NCI-H2107 treated with DMSO at 0.1 percent for 48 hours (cell line): Measurements from ENCODE around the gene TNC.

Source experiments
- DNase-seq: peaks from one replicate; lab custom pipeline; 2025; ENCODE audit not compliant: unreplicated experiment; lab: John Stamatoyannopoulos, UW

The TNC gene

GRCh38 chr9:115015018-115015635, 102.8 kb downstream of the TNC start:
- peak; percentile 9 for DNase-seq

DNA sequence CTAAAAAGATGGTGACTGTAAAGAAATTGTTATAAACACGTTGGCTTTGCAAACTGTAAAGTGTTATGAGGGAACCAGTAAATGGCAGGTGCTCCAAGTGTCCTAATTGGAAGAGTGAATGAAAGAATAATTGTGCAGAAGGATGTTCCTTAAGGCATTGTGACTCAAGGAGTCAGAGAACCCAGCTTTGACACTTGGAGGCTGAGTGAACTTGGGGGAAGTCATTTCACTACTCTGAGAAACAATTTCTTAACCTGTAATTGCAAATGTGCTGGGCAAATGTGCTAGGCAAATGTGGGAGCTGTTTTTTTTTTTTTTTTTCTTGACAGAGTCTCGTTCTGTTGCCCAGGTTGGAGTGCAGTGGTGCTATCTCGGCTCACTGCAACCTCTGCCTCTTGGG, 103.5 kb downstream of the TNC start:
- no peak for DNase-seq

- peak; percentile 70 for DNase-seq
Measured at GRCh38 chr9:115013998-115014397, 104.0 kb downstream of the TNC start.

GRCh38 chr9:115012486-115012885, 105.5 kb downstream of the TNC start:
- no peak for DNase-seq

- no peak for DNase-seq
Measured at GRCh38 chr9:115010874-115011273, 107.1 kb downstream of the TNC start.

- no peak for DNase-seq
Measured at GRCh38 chr9:115008536-115009270, 109.3 kb downstream of the TNC start.

DNA sequence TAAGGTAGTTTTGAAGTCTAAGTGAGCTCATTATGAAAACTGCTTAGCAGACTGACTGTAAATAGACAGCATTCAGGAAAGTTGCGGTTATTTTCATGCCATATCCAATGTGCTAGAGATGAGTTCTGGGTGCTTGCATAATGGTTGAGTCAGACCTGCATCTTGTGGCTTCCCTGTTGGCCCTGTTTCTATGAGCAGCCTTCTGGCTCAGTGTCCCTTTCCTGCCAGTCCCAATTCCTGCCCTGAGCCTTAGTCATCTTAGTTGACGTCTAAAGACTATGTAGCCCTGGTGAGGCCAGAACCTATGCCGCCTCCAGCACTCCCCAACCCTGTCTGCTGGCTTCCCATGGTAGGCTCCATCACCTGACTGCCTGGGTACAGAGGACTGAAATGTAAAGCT, 111.3 kb downstream of the TNC start:
- no peak for DNase-seq

GRCh38 chr9:115005322-115005721, 112.6 kb downstream of the TNC start:
- DNase-seq = no peak

GRCh38 chr9:115004545-115004944, 113.4 kb downstream of the TNC start:
- no peak for DNase-seq

GRCh38 chr9:115002371-115003120, 115.4 kb downstream of the TNC start:
- DNase-seq = peak; percentile 36

- no peak for DNase-seq
Measured at GRCh38 chr9:115000217-115000639, 117.7 kb downstream of the TNC start.

DNA sequence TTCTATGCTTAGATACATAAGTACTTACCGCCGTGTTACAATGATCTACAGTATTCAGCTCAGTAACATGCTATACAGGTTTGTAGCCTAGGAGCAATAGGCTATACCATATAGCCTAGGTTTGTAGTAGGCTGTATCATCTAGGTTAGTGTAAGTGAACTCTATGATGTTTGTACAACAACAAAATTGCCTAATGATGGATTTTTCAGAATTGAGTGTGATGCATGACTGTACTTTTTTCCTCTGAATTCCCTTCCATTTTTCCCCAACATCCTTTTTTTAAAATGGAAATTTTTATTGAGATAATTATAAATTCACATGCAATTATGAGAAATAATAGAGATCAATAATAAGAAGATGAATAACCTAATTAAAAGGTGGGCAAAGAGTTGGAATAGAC, 119.6 kb downstream of the TNC start:
- DNase-seq = no peak

GRCh38 chr9:114995681-114996221, 122.2 kb downstream of the TNC start:
- DNase-seq = peak; percentile 20

DNA sequence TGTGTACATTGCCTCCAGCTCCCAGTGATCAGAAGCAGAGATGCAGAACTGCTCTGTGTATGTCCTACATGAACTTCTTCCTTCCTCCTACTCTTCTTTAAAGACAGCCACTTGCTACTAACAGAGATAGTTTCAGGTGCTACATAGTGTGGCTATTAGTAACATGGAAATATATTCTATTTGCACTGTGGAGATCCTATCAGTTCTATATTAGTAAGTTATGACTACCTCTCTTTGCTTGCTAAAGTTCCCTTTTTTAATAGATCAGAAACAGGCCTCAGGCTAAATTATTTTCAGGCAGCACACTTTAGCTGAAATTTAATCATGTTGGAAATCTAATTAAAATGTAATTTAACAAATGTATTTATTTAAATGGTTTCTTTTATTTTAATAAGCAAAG, 123.2 kb downstream of the TNC start:
- no peak for DNase-seq

DNA sequence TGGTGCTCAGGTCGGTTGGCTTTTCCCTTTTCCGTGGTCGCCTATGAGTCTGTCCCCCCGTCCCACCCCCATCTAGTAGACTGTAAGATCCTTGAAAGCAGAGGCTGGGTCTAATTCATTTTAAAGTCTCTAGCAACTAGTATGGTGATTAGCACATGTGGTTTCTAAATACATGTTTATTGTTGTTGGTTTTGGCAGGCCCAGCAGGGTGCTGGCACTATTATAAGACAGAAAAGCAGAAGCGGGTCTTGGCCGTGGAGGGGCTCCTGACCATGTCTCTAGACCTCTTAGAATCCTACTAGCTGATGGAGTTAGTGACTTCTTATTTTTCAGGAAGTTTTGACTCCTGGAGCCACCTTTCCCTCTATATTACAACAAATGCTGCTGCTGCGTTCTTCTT, 126.1 kb downstream of the TNC start:
- no peak for DNase-seq

DNA sequence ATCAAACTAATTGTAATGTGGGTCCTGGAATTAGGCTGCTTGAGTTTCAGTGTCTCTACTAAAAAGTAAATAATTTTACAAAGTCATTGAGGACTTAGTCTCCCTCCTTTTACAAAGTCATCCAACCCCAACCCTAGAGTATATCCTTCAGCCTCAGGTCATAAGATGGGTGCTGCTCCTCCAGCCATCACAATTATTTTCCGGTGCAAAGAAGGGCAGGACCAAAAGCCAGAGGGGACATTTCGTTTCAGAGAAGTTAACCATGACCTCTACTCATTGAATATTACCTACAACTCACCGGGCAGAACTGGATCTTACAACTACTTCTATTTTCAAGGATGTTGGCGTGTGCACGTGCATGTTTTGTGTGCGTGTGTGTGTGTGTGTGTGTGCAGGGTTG, 127.1 kb downstream of the TNC start:
- no peak for DNase-seq

- DNase-seq = no peak
Measured at GRCh38 chr9:114989600-114990410, 128.2 kb downstream of the TNC start.

DNA sequence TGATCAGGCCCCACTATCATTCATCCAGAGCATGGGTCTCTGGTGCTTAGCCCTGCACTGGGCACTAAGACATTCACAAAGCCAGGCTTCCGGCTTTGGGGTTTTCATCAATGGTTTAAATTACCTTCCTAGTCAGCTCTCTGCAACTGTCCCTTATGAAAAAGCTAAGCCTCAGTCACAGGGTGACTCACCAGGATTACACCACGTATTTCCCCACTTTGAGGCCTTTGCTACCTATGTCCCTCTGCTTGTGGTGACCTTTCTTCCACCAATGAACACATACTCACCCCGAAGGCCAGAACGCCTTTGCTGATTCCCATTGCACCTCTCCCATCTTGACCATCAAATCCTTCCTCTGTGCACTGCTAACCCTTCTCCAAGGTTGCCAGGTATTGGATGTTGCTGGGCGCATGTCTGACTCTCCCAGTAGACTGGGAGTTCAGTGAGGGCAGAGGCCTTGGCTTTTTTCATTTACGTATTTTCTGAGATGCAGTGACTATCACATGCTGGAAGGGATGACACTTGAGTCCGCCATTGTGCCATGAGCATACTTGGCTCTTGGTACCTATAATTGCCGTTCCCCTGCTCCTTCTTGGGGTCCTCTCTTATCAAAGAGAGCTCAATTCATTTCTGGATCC, 128.9 kb downstream of the TNC start:
- no peak for DNase-seq

GRCh38 chr9:114987116-114987515, 130.8 kb downstream of the TNC start:
- DNase-seq = no peak

- no peak for DNase-seq
Measured at GRCh38 chr9:114985959-114986501, 131.9 kb downstream of the TNC start.
